Central memory CD8-positive, alpha-beta T cell (primary cell): ENCODE data around the gene TMED5.

Experiments used
- ATAC-seq: fragments of 150-1000 bp; cut with Tn5 transposase; replicated peaks from 2 replicates; pipeline ENCODE4 v1.10.0; 2022; ENCODE audit warnings: mild to moderate bottlenecking, moderate FRiP score, moderate number of reproducible peaks; ENCODE audit not compliant: poor library complexity, severe bottlenecking; ENCODE audit errors: extremely low read depth
- DNase-seq, 2 donors: peaks; one replicate each; pipeline ENCODE4 v3.0.0; 2021; ENCODE audit warnings: low spot score in 2 of 2
- H3K27ac Mint-ChIP-seq: one replicate; pipeline ENCODE4 v1.8.0; 2022; ENCODE audit warnings: low read depth, mild to moderate bottlenecking, moderate library complexity, mixed read lengths
- H3K27me3 Mint-ChIP-seq: one replicate; pipeline ENCODE4 v1.8.0; 2022; ENCODE audit warnings: mixed read lengths
- H3K36me3 Mint-ChIP-seq: one replicate; pipeline ENCODE4 v1.8.0; 2022; ENCODE audit warnings: mild to moderate bottlenecking, moderate library complexity, mixed read lengths; ENCODE audit not compliant: insufficient read depth
- H3K4me1 Mint-ChIP-seq: one replicate; pipeline ENCODE4 v1.8.0; 2022; ENCODE audit warnings: mixed read lengths
- H3K4me3 Mint-ChIP-seq: one replicate; pipeline ENCODE4 v1.8.0; 2022; ENCODE audit warnings: mild to moderate bottlenecking, moderate library complexity, mixed read lengths
- H3K9me3 Mint-ChIP-seq: one replicate; pipeline ENCODE4 v1.8.0; 2022; ENCODE audit warnings: mixed read lengths

Gene TMED5

GRCh38 chr1:93137604-93138292 lies 42.5 kb downstream of the TMED5 start:
- ATAC-seq (no peak), DNase-seq (no peak)
- H3K4me3 Mint-ChIP-seq: no peak overlapping the region
- peaks cover 36% of the 10 kb centered on the region for H3K36me3 Mint-ChIP-seq
- no peaks in the 10 kb centered on the region for H3K27me3 Mint-ChIP-seq
- H3K4me1 Mint-ChIP-seq: peaks cover 5% of the 10 kb centered on the region
- no peak overlapping the region for H3K27ac Mint-ChIP-seq
- no peaks in the 10 kb centered on the region for H3K9me3 Mint-ChIP-seq

DNA sequence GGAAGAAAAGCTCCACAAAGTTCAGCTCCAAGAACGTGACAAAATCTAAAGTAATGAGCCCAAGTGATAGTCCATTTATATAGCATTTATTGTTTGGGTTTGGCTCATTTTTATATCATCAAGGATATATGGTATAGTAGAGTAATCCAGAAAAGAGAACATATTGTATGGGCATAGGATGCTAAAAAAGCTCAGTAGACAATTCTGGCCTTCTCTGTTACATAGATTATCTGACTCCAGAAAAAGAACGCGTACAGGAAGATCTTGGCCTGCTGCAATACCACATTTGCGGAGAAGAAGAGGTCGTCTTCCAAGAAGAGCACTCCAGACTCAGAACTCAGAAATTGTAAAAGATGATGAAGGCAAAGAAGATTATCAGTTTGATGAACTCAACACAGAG lies 43.8 kb downstream of the TMED5 start:
- Mint-ChIP-seq H3K9me3 (no peaks in the 10 kb centered on the region), H3K4me3 (no peak overlapping the region), H3K27me3 (no peaks in the 10 kb centered on the region), H3K27ac (no peak overlapping the region), H3K4me1 (peaks cover 5% of the 10 kb centered on the region), H3K36me3 (peaks cover 36% of the 10 kb centered on the region)
- ATAC-seq (no peak), DNase-seq (no peak)

DNA sequence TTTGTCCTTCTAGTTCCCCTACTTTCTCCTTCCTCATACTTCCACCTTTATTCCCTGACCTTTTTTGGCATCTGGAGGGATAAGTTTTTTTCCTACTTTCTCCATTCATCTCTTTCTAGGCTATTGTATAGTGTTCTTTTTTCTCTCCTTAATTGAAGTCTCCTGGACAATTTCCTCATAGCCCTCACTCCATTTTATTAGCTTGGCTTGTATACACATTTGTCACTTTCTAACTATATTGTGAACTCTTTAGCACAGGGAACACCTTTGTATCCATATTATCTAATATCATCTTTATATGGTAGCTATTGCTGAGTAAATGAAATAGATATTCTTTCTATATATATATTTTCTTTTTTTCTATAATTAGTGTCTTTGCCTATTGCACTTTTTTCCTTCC lies 47.6 kb downstream of the TMED5 start:
- Mint-ChIP-seq H3K27me3 (no peaks in the 10 kb centered on the region), H3K9me3 (no peaks in the 10 kb centered on the region), H3K4me1 (no peaks in the 10 kb centered on the region), H3K36me3 (peaks cover 23% of the 10 kb centered on the region), H3K27ac (no peak overlapping the region), H3K4me3 (no peak overlapping the region)
- no peak for DNase-seq
- no peak for ATAC-seq

DNA sequence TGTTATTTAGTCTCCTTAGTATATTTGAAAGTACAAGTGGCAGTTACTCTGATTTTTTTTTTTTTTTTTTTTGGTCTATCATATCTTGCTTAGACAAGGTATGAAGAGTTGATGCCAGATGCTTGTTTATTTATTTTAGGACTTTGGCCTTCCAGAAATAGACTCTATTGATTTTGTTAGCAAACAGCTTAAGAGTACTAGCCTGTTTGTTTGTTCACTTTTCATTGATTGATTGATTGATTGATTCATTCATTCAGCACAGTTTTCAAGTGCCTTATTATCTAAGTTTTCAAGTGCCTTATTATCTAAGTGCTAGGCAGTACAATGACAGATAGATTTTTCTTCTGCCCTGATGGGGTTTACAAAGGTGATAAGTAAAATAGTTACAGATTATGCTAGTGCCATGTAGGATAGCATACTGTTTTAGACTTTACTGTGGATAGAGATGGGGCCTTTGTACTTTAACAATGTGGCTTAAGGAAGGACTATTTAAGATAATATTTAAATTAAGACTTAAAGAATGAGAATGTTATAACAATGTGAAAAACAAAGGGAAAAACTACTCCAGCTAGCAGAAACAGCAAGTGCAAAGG lies 50.6 kb downstream of the TMED5 start:
- H3K4me1 Mint-ChIP-seq: no peaks in the 10 kb centered on the region
- no peaks in the 10 kb centered on the region for H3K27me3 Mint-ChIP-seq
- DNase-seq (no peak), ATAC-seq (no peak)
- H3K9me3 Mint-ChIP-seq: no peaks in the 10 kb centered on the region
- H3K36me3 Mint-ChIP-seq: peaks cover 15% of the 10 kb centered on the region
- H3K4me3 Mint-ChIP-seq: no peak overlapping the region
- H3K27ac Mint-ChIP-seq: no peak overlapping the region

DNA sequence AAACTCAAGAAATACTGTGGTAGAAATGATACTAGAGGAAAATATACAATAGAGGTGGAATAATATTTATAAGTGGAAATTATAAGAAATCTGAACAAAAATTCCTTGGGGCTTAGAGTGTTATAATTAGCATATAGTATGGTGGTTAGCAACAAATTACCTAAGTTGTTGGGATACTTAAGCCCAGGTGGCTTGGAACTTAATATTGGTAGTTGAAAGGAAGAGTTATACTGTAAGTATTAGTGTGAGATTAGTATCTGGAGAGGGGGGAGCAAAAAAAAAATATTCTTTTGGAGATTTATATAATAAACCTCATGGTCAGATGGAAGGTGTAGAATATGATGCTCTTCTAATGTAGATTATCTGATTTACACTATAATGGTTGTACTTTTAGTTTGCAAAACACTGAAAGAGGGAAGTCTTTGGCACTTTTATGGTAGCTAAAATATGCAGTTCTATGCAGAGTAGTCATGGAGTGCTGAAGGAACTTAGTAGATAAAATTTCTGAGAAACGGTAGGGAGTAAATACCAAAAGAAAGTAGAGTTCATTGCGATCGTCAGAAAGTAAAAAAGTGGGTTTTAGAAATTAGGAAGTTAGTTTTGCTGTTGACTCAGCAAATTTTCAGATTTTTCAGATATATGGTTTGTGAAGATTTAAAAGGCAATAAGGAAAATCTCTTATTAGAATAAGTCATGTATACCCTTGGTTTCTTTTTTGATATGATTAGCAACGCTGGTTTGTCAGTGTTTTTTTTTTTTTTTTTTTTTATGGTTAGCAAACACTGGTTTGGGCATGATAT lies 55.5 kb downstream of the TMED5 start:
- no peak overlapping the region for H3K4me3 Mint-ChIP-seq

GRCh38 chr1:93123201-93123783 lies 56.9 kb downstream of the TMED5 start:
- ATAC-seq: no peak
- Mint-ChIP-seq H3K4me1 (peaks cover 5% of the 10 kb centered on the region), H3K27me3 (no peaks in the 10 kb centered on the region), H3K9me3 (no peaks in the 10 kb centered on the region), H3K27ac (no peak overlapping the region), H3K36me3 (peaks cover 27% of the 10 kb centered on the region), H3K4me3 (no peak overlapping the region)
- DNase-seq: no peak

More for the DNA sequence above, 55.5 kb downstream of the TMED5 start:
- Mint-ChIP-seq H3K4me1 (peaks cover 5% of the 10 kb centered on the region), H3K36me3 (peaks cover 16% of the 10 kb centered on the region), H3K27ac (peak overlapping the region; percentile 4), H3K9me3 (no peaks in the 10 kb centered on the region), H3K27me3 (no peaks in the 10 kb centered on the region)
- DNase-seq (no peak), ATAC-seq (no peak)

DNA sequence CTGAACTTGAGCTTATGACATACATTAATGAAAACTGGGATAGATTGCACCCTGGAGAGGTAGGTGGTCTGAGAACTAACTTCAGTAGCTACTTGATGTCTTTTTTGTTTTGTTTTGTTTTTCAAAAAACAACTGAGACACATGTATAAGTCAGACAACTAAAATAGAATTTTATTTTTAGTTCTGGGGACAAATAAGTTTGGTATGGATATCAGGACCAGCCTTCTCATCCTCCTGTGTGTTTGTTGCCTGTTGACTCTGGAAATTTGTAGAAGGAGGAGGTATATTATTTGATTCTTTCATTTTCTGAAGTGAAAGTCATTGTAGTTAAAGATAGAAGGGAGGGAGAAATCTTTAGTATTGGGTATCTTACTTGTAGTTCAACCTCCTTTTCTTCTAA lies 59.6 kb downstream of the TMED5 start:
- Mint-ChIP-seq H3K36me3 (peaks cover 40% of the 10 kb centered on the region), H3K9me3 (no peaks in the 10 kb centered on the region), H3K4me1 (peaks cover 5% of the 10 kb centered on the region), H3K27ac (no peak overlapping the region), H3K4me3 (no peak overlapping the region), H3K27me3 (no peaks in the 10 kb centered on the region)
- ATAC-seq (no peak), DNase-seq (no peak)

GRCh38 chr1:93114391-93114790 lies 65.8 kb downstream of the TMED5 start:
- DNase-seq (no peak), ATAC-seq (no peak)
- Mint-ChIP-seq H3K27ac (no peak overlapping the region), H3K36me3 (peaks cover 32% of the 10 kb centered on the region), H3K9me3 (no peaks in the 10 kb centered on the region), H3K4me3 (no peak overlapping the region), H3K27me3 (no peaks in the 10 kb centered on the region), H3K4me1 (peaks cover 19% of the 10 kb centered on the region)

DNA sequence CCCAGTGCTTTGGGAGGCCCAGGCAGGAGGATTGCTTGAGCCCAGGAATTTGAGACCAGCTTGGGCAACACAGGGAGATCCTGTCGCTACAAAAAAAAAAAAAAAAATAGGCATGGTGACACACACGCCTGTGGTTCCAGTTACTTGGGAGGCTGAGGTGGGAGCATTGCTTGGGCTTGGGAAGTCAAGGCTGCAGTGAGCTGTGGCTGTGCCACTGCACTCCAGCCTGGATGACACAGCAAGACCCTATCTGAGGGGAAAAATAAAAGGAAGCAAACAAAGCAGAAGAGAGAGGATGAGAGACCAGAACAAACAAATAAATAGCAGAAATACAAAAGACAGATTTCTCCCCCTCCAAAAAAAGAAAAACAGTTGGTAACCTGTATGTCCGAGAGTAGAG lies 67.1 kb downstream of the TMED5 start:
- H3K27ac Mint-ChIP-seq: no peak overlapping the region
- H3K4me1 Mint-ChIP-seq: peaks cover 30% of the 10 kb centered on the region
- no peak for DNase-seq
- H3K36me3 Mint-ChIP-seq: peaks cover 24% of the 10 kb centered on the region
- no peaks in the 10 kb centered on the region for H3K27me3 Mint-ChIP-seq
- no peak overlapping the region for H3K4me3 Mint-ChIP-seq
- ATAC-seq: no peak
- H3K9me3 Mint-ChIP-seq: no peaks in the 10 kb centered on the region

DNA sequence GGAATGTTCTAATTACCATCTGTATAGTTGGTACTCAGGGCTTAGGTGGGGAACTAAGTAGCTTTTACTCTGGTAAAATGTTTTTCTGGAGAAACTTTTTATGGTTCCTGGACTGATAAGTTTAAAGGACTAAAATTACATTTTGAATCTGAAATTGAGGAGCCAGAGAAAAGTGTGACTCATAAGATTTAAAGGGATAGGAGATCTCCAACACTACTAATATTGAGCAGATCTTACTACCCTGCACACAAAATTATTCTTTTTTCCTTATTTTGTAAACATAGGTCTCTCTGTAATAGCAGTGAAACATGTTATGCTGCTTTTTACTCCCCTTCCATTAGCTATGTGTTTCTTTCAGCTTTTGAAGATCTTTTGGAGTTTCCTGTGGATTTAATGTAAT lies 68.7 kb downstream of the TMED5 start:
- H3K36me3 Mint-ChIP-seq: peaks cover 15% of the 10 kb centered on the region
- no peaks in the 10 kb centered on the region for H3K27me3 Mint-ChIP-seq
- DNase-seq: no peak
- H3K27ac Mint-ChIP-seq: no peak overlapping the region
- H3K9me3 Mint-ChIP-seq: no peaks in the 10 kb centered on the region
- no peak overlapping the region for H3K4me3 Mint-ChIP-seq
- H3K4me1 Mint-ChIP-seq: peaks cover 39% of the 10 kb centered on the region
- no peak for ATAC-seq

GRCh38 chr1:93111065-93111464 lies 69.1 kb downstream of the TMED5 start:
- no peak for ATAC-seq
- H3K4me3 Mint-ChIP-seq: no peak overlapping the region
- H3K36me3 Mint-ChIP-seq: peaks cover 12% of the 10 kb centered on the region
- H3K27me3 Mint-ChIP-seq: no peaks in the 10 kb centered on the region
- no peak overlapping the region for H3K27ac Mint-ChIP-seq
- no peaks in the 10 kb centered on the region for H3K9me3 Mint-ChIP-seq
- H3K4me1 Mint-ChIP-seq: peaks cover 41% of the 10 kb centered on the region
- no peak for DNase-seq

- Mint-ChIP-seq H3K36me3 (peaks cover 9% of the 10 kb centered on the region), H3K4me1 (peaks cover 52% of the 10 kb centered on the region), H3K4me3 (no peak overlapping the region), H3K27me3 (no peaks in the 10 kb centered on the region), H3K27ac (no peak overlapping the region), H3K9me3 (no peaks in the 10 kb centered on the region)
- ATAC-seq (no peak), DNase-seq (no peak)
Measured at GRCh38 chr1:93109578-93109977, 70.6 kb downstream of the TMED5 start.
